ENCODE results near the gene C10orf53. TPM values are rescaled to one million over a fixed set of nuclear protein-coding genes. Genes with fewer than 3 reads are reported as not detected.

C10orf53 gene
- polyA plus RNA-seq, 1 of the 3 experiments (the other 2 are of a cell fraction): not detected

DNA sequence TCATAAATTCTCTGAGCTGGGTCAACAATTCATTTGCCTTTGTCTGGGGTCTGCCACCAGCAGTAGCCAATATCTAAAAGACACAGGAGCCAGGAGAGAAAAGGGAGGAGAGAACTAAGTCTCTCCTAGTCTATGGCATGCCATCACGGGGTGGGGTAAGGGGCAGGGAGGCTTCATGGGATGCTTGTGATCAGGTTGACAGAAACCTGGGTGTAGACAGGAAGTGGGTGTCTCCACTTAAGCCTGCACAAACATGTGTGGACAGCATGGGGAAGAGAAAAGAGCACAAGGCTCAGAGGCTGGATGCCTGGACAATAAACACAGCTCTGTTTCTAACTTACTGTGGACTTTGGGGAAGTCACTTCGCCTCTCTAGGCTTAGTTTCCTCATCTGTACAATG, 11.5 kb upstream of the C10orf53 start:
- TF ChIP-seq NRF1 (IDR thresholded peaks at IDR 0.05; ENCODE audit: low read depth, low read length) (no peak), CHD2 (IDR thresholded peaks at IDR 0.05; ENCODE audit: low read length, partially characterized antibody) (no peak), YY1 (IDR thresholded peaks at IDR 0.05; ENCODE audit: low read depth) (no peak), NFIC (IDR thresholded peaks at IDR 0.05; ENCODE audit: borderline replicate concordance) (no peak), RFX5 (IDR thresholded peaks at IDR 0.05; ENCODE audit: low read length) (no peak), SIN3A (IDR thresholded peaks at IDR 0.05; ENCODE audit: borderline replicate concordance, low read depth, low read length) (no peak)
- TF ChIP-seq, protein P1, sequence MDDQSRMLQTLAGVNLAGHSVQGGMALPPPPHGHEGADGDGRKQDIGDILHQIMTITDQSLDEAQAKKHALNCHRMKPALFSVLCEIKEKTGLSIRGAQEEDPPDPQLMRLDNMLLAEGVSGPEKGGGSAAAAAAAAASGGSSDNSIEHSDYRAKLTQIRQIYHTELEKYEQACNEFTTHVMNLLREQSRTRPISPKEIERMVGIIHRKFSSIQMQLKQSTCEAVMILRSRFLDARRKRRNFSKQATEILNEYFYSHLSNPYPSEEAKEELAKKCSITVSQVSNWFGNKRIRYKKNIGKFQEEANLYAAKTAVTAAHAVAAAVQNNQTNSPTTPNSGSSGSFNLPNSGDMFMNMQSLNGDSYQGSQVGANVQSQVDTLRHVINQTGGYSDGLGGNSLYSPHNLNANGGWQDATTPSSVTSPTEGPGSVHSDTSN (IDR thresholded peaks at IDR 0.05): no peak
- no peak overlapping the region for H3K4me2 ChIP-seq
- ChIA-PET CTCF (interaction anchor here (1.4 kb wide), 1 partner anchor 13 kb away, joined by 3 read pairs; no protein-coding TSS in a partner anchor), POLR2A (no interaction called here)
- no peaks in the 10 kb centered on the region for H3F3A ChIP-seq (replicated peaks; ENCODE audit: insufficient read depth)
- no peak overlapping the region for H2AFZ ChIP-seq (ENCODE audit: low read depth)
- no peak overlapping the region for H3K4me3 ChIP-seq (ENCODE audit: low read depth in 2 of 2, low read length in 1 of 2)
- no peaks in the 10 kb centered on the region for H4K20me1 ChIP-seq (ENCODE audit: insufficient read depth)
- H3K36me3 ChIP-seq (replicated peaks in 1 of 2; ENCODE audit: control insufficient read depth in 1 of 2, insufficient read depth in 2 of 2, low read length in 1 of 2): no peaks in the 10 kb centered on the region
- no peaks in the 10 kb centered on the region; the same call in 1 of the 2 replicates for H3K27me3 ChIP-seq (ENCODE audit: insufficient read depth)
- WGBS (ENCODE audit: low lambda C conversion rate): 43% methylated on average over 2 of the region's 2 CpGs
- H3K27ac ChIP-seq (ENCODE audit: low read depth in 2 of 2, low read length in 1 of 2): no peak overlapping the region
- H3K9me3 ChIP-seq: no peaks in the 10 kb centered on the region
- no peaks in the 10 kb centered on the region for H3K9me2 ChIP-seq
- no peak overlapping the region for H3K9ac ChIP-seq
- H3K4me1 ChIP-seq (ENCODE audit: control insufficient read depth in 1 of 2, insufficient read depth in 2 of 2, low read depth in 1 of 2, low read length in 1 of 2): peaks cover 0 to 45% of the 10 kb centered on the region in 2 experiments; a peak in 2 of 4 replicates
- no peaks in the 10 kb centered on the region for H3K79me2 ChIP-seq (ENCODE audit: insufficient read depth)
- no peak for DNase-seq

DNA sequence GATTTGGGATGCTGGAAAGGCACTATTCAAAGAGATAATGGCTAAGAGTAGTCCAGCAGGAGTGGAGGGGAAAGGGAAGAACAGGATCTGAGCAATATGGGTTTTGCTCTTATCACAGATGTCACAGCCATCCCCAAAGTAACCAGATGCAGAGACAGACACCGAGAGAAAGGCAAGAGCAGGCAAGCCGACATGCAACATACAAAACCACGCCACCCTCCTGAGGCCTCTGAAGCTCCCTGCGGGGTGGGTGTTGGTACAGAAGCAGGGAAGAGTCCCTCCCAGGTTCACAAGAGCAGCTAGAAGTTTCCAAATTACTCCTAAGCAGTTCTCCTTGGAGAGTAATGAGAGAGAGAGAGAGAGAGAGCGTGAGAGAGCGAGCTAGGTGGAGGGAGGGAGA, 10.8 kb upstream of the C10orf53 start:
- Histone ChIP-seq H2AFZ (ENCODE audit: low read depth) (no peak overlapping the region), H3K36me3 (replicated peaks in 1 of 2; ENCODE audit: control insufficient read depth in 1 of 2, insufficient read depth in 2 of 2, low read length in 1 of 2) (no peaks in the 10 kb centered on the region), H3K9me3 (no peaks in the 10 kb centered on the region), H3K4me3 (ENCODE audit: low read depth in 2 of 2, low read length in 1 of 2) (no peak overlapping the region), H4K20me1 (ENCODE audit: insufficient read depth) (no peaks in the 10 kb centered on the region), H3F3A (replicated peaks; ENCODE audit: insufficient read depth) (no peaks in the 10 kb centered on the region), H3K4me2 (no peak overlapping the region), H3K4me1 (ENCODE audit: control insufficient read depth in 1 of 2, insufficient read depth in 2 of 2, low read depth in 1 of 2, low read length in 1 of 2) (peaks cover 0 to 38% of the 10 kb centered on the region in 2 experiments; a peak in 2 of 4 replicates), H3K27ac (ENCODE audit: low read depth in 2 of 2, low read length in 1 of 2) (no peak overlapping the region), H3K79me2 (ENCODE audit: insufficient read depth) (no peaks in the 10 kb centered on the region), H3K9me2 (no peaks in the 10 kb centered on the region), H3K27me3 (ENCODE audit: insufficient read depth) (no peaks in the 10 kb centered on the region; the same call in 1 of the 2 replicates), H3K9ac (no peak overlapping the region)
- ChIA-PET POLR2A (no interaction called here), CTCF (interaction anchor here (1.3 to 1.5 kb wide), 3 partner anchors 12 to 74 kb away, joined by 3 to 4 read pairs (median 3); no protein-coding TSS in a partner anchor)
- WGBS (ENCODE audit: low lambda C conversion rate): 54% methylated on average over 6 of the region's 6 CpGs
- no peak for TF ChIP-seq YY1 (IDR thresholded peaks at IDR 0.05; ENCODE audit: low read depth)
- TF ChIP-seq RAD21 (IDR thresholded peaks at IDR 0.05; ENCODE audit: low read length): peak; percentile 24
- no peak for DNase-seq

DNA sequence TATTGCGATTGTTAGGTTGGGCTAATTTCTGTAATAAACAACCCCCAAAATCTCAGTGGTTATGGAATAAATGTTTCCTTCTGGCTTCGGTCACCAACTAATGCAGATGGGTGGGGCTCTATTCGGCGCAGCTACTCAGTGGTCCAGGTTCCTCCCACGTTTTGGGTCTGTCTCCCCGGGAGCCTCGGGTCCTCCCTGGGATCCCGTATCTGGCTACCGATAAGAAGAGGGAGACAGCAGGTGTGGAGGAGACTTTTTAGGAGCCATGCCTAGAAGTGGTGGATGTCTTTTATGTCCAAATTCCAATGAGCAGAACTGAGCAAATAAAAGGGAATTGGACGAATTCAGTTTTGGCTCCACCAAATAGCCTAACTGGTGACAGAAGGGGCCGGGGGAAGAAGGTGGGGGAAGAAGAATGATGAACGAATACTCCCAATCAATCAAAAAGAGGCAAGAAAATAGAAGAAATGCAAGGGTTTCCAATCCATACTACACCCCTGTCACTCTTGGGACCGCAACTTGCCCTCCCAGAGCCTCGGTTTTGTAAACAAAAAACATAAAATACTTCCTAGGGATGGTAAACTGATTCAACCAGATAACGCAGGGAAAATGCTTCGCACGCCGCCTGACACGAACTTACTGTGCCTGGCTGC, 498 bp upstream of the C10orf53 start:
- 19% methylated on average over 19 of the region's 19 CpGs for WGBS (ENCODE audit: low lambda C conversion rate)
- H3K79me2 ChIP-seq (ENCODE audit: insufficient read depth): no peaks in the 10 kb centered on the region
- ChIA-PET POLR2A (no interaction called here), CTCF (interaction anchor here (1.0 kb wide), 1 partner anchor 98 kb away, joined by 3 read pairs; no protein-coding TSS in a partner anchor)
- peak overlapping the region; percentile 46 to 53 for H3K4me3 ChIP-seq (ENCODE audit: low read depth in 2 of 2, low read length in 1 of 2)
- peak overlapping the region; percentile 72 for H3K4me2 ChIP-seq
- no peak overlapping the region for H3K9ac ChIP-seq
- no peaks in the 10 kb centered on the region for H3K27me3 ChIP-seq (ENCODE audit: insufficient read depth)
- no peaks in the 10 kb centered on the region for H3K36me3 ChIP-seq (replicated peaks in 1 of 2; ENCODE audit: control insufficient read depth in 1 of 2, insufficient read depth in 2 of 2, low read length in 1 of 2)
- no peaks in the 10 kb centered on the region for H3K9me3 ChIP-seq
- H2AFZ ChIP-seq (ENCODE audit: low read depth): peak overlapping the region; percentile 71; the same call in 1 of the 2 replicates
- peaks cover 0 to 10% of the 10 kb centered on the region in 2 experiments; a peak in 1 of 4 replicates for H3K4me1 ChIP-seq (ENCODE audit: control insufficient read depth in 1 of 2, insufficient read depth in 2 of 2, low read depth in 1 of 2, low read length in 1 of 2)
- DNase-seq: peak; percentile 33
- H3K27ac ChIP-seq (ENCODE audit: low read depth in 2 of 2, low read length in 1 of 2): peak overlapping the region in 1 of 2 experiments; percentile 6; a peak in 1 of 4 replicates
- no peaks in the 10 kb centered on the region for H4K20me1 ChIP-seq (ENCODE audit: insufficient read depth)
- H3F3A ChIP-seq (replicated peaks; ENCODE audit: insufficient read depth): no peaks in the 10 kb centered on the region
- H3K9me2 ChIP-seq: no peaks in the 10 kb centered on the region
- no peak for TF ChIP-seq CHD2 (IDR thresholded peaks at IDR 0.05; ENCODE audit: low read length, partially characterized antibody)
- TF ChIP-seq EZH2phosphoT487 (IDR thresholded peaks at IDR 0.05; ENCODE audit: borderline replicate concordance, low read depth): no peak
- TF ChIP-seq, protein P1 (IDR thresholded peaks at IDR 0.05): no peak
- TF ChIP-seq, protein P2, sequence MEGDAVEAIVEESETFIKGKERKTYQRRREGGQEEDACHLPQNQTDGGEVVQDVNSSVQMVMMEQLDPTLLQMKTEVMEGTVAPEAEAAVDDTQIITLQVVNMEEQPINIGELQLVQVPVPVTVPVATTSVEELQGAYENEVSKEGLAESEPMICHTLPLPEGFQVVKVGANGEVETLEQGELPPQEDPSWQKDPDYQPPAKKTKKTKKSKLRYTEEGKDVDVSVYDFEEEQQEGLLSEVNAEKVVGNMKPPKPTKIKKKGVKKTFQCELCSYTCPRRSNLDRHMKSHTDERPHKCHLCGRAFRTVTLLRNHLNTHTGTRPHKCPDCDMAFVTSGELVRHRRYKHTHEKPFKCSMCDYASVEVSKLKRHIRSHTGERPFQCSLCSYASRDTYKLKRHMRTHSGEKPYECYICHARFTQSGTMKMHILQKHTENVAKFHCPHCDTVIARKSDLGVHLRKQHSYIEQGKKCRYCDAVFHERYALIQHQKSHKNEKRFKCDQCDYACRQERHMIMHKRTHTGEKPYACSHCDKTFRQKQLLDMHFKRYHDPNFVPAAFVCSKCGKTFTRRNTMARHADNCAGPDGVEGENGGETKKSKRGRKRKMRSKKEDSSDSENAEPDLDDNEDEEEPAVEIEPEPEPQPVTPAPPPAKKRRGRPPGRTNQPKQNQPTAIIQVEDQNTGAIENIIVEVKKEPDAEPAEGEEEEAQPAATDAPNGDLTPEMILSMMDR (IDR thresholded peaks at IDR 0.05): no peak
- no peak for TF ChIP-seq NRF1 (IDR thresholded peaks at IDR 0.05; ENCODE audit: low read depth, low read length)
- TF ChIP-seq TEAD4 (IDR thresholded peaks at IDR 0.05; ENCODE audit: borderline replicate concordance, insufficient read depth): no peak
- no peak for TF ChIP-seq RCOR1 (IDR thresholded peaks at IDR 0.05; ENCODE audit: low read length)
- TF ChIP-seq, protein P3, sequence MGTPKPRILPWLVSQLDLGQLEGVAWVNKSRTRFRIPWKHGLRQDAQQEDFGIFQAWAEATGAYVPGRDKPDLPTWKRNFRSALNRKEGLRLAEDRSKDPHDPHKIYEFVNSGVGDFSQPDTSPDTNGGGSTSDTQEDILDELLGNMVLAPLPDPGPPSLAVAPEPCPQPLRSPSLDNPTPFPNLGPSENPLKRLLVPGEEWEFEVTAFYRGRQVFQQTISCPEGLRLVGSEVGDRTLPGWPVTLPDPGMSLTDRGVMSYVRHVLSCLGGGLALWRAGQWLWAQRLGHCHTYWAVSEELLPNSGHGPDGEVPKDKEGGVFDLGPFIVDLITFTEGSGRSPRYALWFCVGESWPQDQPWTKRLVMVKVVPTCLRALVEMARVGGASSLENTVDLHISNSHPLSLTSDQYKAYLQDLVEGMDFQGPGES (IDR thresholded peaks at IDR 0.05; ENCODE audit: low read depth, low read length): no peak
- no peak for TF ChIP-seq NFIC (IDR thresholded peaks at IDR 0.05; ENCODE audit: borderline replicate concordance)
- no peak for TF ChIP-seq GABPA (IDR thresholded peaks at IDR 0.05; ENCODE audit: low read depth)
